GM12875 (cell line): ENCODE measurements around the gene THAP8.

Experiments used
- H3K4me3 ChIP-seq: one replicate; pipeline ENCODE4 v1.5.1; 2011; ENCODE audit warnings: low read depth, low read length, control low read depth
- CTCF ChIP-seq: IDR thresholded peaks from 2 replicates; pipeline ENCODE4 v1.5.1; 2011; ENCODE audit warnings: low read depth, mild to moderate bottlenecking, control low read depth, inconsistent platforms, low read length, moderate library complexity, borderline replicate concordance; ENCODE audit not compliant: insufficient read depth

The THAP8 gene

GRCh38 chr19:36093687-36094086, 39.6 kb upstream of the THAP8 start:
- TF ChIP-seq CTCF: no peak
- H3K4me3 ChIP-seq: no peak overlapping the region

- no peak for TF ChIP-seq CTCF
- no peak overlapping the region for H3K4me3 ChIP-seq
These were observed 39.1 kb upstream of the THAP8 start for GRCh38 chr19:36093146-36093662.

- no peak overlapping the region for H3K4me3 ChIP-seq
- no peak for TF ChIP-seq CTCF
These were observed 38.5 kb upstream of the THAP8 start for GRCh38 chr19:36092566-36092965.

- H3K4me3 ChIP-seq: no peak overlapping the region
- no peak for TF ChIP-seq CTCF
These were observed 37.0 kb upstream of the THAP8 start for GRCh38 chr19:36090910-36091695.

GRCh38 chr19:36089847-36090246, 35.8 kb upstream of the THAP8 start:
- no peak overlapping the region for H3K4me3 ChIP-seq
- no peak for TF ChIP-seq CTCF

- no peak for TF ChIP-seq CTCF
- H3K4me3 ChIP-seq: no peak overlapping the region
These were observed 32.2 kb upstream of the THAP8 start for GRCh38 chr19:36086326-36086725.
